HepG2 (cell line): ENCODE results near the gene NUB1. TPM values are rescaled to one million over a fixed set of nuclear protein-coding genes. Genes with fewer than 3 reads are reported as not detected.
A peak's percentile ranks its signal among the peaks of the same experiment; 100 is the strongest.

Source experiments
- CHD2 ChIP-seq: IDR thresholded peaks from 2 replicates; pipeline ENCODE4 v1.6.1; 2011; ENCODE audit warnings: low read depth, low read length, improper control_type of control experiment
- HES4 ChIP-seq: sonication (generic); formaldehyde crosslinking; IDR thresholded peaks from 2 replicates; pipeline ENCODE4 v1.9.0; 2021; ENCODE audit warnings: mild to moderate bottlenecking, missing genetic modification reagents, borderline replicate concordance
- MAFG ChIP-seq: sonication (generic); formaldehyde crosslinking; IDR thresholded peaks from 2 replicates; pipeline ENCODE4 v1.5.1; 2020; ENCODE audit warnings: mild to moderate bottlenecking, missing genetic modification reagents
- MYC ChIP-seq: sonication (generic); formaldehyde crosslinking; IDR thresholded peaks from 2 replicates; pipeline ENCODE4 v1.9.0; 2021; ENCODE audit warnings: missing genetic modification reagents, borderline replicate concordance
- RBM22 ChIP-seq: fragments of 200-400 bp; formaldehyde crosslinking; optimal IDR thresholded peaks from 2 replicates; pipeline ENCODE3; 2017; ENCODE audit warnings: mild to moderate bottlenecking, low read length, moderate library complexity
- SRSF4 ChIP-seq: fragments of 200-400 bp; formaldehyde crosslinking; IDR thresholded peaks from one replicate; pipeline ENCODE4 v1.6.1; 2018; ENCODE audit warnings: mild to moderate bottlenecking, low read depth, low read length, moderate library complexity; ENCODE audit not compliant: poor library complexity, severe bottlenecking
- TBP ChIP-seq: sonication (generic); formaldehyde crosslinking; IDR thresholded peaks from 2 replicates; pipeline ENCODE4 v1.5.0; 2020; ENCODE audit warnings: missing genetic modification reagents
- TEAD3 ChIP-seq: optimal IDR thresholded peaks from 2 replicates; pipeline ENCODE3; 2016; ENCODE audit warnings: borderline replicate concordance
- ZBTB38 ChIP-seq: sonication (generic); formaldehyde crosslinking; IDR thresholded peaks from 2 replicates; pipeline ENCODE4 v1.5.1; 2020; ENCODE audit warnings: mild to moderate bottlenecking, missing genetic modification reagents
- ZFX ChIP-seq: sonication (generic); formaldehyde crosslinking; IDR thresholded peaks from 2 replicates; pipeline ENCODE4 v1.4.0; 2020; ENCODE audit warnings: mild to moderate bottlenecking, low read depth, missing genetic modification reagents, moderate library complexity
- ZNF20 ChIP-seq: sonication (generic); formaldehyde crosslinking; IDR thresholded peaks from 2 replicates; pipeline ENCODE4 v1.4.0; 2020; ENCODE audit warnings: mild to moderate bottlenecking, moderate library complexity, missing genetic modification reagents
- ZNF331 ChIP-seq: sonication (generic); formaldehyde crosslinking; IDR thresholded peaks from 2 replicates; pipeline ENCODE4 v1.4.0; 2020; ENCODE audit warnings: missing genetic modification reagents
- ZNF564 ChIP-seq: sonication (generic); formaldehyde crosslinking; IDR thresholded peaks from 2 replicates; pipeline ENCODE4 v1.8.1; 2023; ENCODE audit warnings: mild to moderate bottlenecking, missing genetic modification reagents
- ZSCAN30 ChIP-seq: sonication (generic); formaldehyde crosslinking; IDR thresholded peaks from 2 replicates; pipeline ENCODE4 v1.5.0; 2020; ENCODE audit warnings: mild to moderate bottlenecking, missing genetic modification reagents
- polyA plus RNA-seq, 8 experiments: library from polyadenylated mRNA; depleted of rRNA in 3 of 8; stranded (reverse) in 7 of 8; unstranded in 1 of 8; fragments of >200 nt; fragmentation: Illumina TruSeq in 4 of 8; extraction: Trizol in 4 of 8; gene quantifications; 2 replicates each; pipeline versions ENCODE4 v1.2.1 to v1.2.3, GENCODE V29; 2011 to 2016; ENCODE audit warnings: low read depth in 4 of 8, missing spikeins in 1 of 8, mixed read lengths in 1 of 8; ENCODE audit not compliant: insufficient read depth in 1 of 8
- total RNA-seq, 5 experiments: library from RNA; depleted of rRNA; stranded (reverse); fragments of >200 nt; fragmentation: Illumina TruSeq; extraction: Trizol; gene quantifications; 2 replicates each; pipeline ENCODE4 v1.2.3, GENCODE V29; 2016; ENCODE audit warnings: low read depth in 1 of 5
- TF ChIP-seq, protein P1 (sequence below): sonication (generic); formaldehyde crosslinking; IDR thresholded peaks from 2 replicates; pipeline ENCODE4 v1.5.0; 2020; ENCODE audit warnings: missing genetic modification reagents
- TF ChIP-seq, protein P2 (sequence below): sonication (generic); formaldehyde crosslinking; IDR thresholded peaks from 2 replicates; pipeline ENCODE4 v1.5.1; 2020; ENCODE audit warnings: missing genetic modification reagents, mild to moderate bottlenecking, borderline replicate concordance
- TF ChIP-seq, protein P3 (sequence below): sonication (generic); formaldehyde crosslinking; IDR thresholded peaks from 2 replicates; pipeline ENCODE4 v1.4.0; 2020; ENCODE audit warnings: mild to moderate bottlenecking, missing genetic modification reagents
- TF ChIP-seq, protein P4 (sequence below): sonication (generic); formaldehyde crosslinking; IDR thresholded peaks from 2 replicates; pipeline ENCODE4 v1.4.0; 2020; ENCODE audit warnings: missing genetic modification reagents, borderline replicate concordance
- TF ChIP-seq, protein P5 (sequence below): sonication (generic); formaldehyde crosslinking; IDR thresholded peaks from 2 replicates; pipeline ENCODE4 v1.8.0; 2022; ENCODE audit warnings: missing genetic modification reagents, low read depth, mild to moderate bottlenecking, borderline replicate concordance
- TF ChIP-seq, protein P6 (sequence below): IDR thresholded peaks from 2 replicates; pipeline ENCODE4 v1.6.1; 2016; ENCODE audit warnings: missing compliant biosample characterization, missing genetic modification reagents, borderline replicate concordance

Gene NUB1
- total and polyA plus RNA-seq, 2 of the 13 experiments (the other 11 are each of a cell fraction or from before 2014, with no cell fraction given): 27.1 to 37.0 TPM

DNA sequence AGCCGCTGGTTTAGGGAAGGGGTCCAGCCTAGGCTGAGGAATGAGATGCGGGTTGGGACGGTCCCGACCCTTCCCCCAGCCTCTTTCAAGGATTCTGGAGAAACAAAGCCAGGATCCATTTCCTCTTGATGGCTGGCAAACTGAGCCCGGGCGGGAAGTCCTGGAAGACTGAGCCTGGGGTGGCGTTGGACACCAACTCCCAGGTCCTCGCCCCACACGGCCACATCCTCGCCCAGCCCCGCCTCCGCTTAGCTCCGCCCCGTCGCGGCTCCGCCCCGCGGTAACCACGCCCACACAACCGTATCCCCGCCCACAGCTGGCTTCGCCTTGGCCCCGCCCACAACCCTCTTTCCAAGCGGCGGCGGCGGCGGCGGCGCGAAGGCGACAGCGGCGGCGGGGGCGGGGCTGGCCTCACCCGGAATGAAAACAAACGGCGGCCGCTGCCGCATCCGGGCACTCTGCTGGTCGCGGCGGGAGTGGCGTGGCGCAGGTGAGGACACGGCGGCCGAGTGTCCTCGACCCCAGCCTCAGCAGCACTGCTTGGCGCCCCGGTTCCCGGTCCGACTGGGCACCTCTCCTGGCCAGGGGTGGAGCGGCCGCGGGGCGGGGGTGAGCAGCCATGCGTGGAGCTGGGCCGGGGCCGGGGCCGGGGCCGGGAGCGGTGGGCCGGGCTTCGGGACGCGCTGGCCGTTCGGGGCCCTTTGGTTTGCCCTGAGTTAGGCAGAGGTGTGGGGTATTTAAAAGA is at the start of gene NUB1 (continued):
- TF ChIP-seq, protein P1, sequence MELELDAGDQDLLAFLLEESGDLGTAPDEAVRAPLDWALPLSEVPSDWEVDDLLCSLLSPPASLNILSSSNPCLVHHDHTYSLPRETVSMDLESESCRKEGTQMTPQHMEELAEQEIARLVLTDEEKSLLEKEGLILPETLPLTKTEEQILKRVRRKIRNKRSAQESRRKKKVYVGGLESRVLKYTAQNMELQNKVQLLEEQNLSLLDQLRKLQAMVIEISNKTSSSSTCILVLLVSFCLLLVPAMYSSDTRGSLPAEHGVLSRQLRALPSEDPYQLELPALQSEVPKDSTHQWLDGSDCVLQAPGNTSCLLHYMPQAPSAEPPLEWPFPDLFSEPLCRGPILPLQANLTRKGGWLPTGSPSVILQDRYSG (CRISPR knock-in tag): no peak; the same call in 1 of the 2 replicates
- TF ChIP-seq ZNF20 (CRISPR knock-in tag): no peak
- TF ChIP-seq, protein P2, sequence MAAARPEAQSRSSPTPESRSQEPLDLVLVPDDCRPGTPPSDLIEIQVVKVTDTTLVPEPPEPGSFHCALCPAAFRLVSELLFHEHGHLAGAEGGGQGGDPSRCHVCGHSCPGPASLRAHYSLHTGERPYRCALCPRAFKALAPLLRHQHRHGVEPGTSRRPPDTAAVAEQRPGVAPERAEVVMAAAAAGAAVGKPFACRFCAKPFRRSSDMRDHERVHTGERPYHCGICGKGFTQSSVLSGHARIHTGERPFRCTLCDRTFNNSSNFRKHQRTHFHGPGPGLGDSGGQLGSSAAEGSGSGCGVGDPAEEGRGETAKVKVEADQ (CRISPR knock-in tag): 0 out of 2 replicates have a peak, but pooled peaks have one; percentile 30
- peak; percentile 64 for TF ChIP-seq ZNF331 (CRISPR knock-in tag)
- TF ChIP-seq MAFG (CRISPR knock-in tag): no peak
- no peak for TF ChIP-seq TBP (CRISPR knock-in tag)
- TF ChIP-seq, protein P3, sequence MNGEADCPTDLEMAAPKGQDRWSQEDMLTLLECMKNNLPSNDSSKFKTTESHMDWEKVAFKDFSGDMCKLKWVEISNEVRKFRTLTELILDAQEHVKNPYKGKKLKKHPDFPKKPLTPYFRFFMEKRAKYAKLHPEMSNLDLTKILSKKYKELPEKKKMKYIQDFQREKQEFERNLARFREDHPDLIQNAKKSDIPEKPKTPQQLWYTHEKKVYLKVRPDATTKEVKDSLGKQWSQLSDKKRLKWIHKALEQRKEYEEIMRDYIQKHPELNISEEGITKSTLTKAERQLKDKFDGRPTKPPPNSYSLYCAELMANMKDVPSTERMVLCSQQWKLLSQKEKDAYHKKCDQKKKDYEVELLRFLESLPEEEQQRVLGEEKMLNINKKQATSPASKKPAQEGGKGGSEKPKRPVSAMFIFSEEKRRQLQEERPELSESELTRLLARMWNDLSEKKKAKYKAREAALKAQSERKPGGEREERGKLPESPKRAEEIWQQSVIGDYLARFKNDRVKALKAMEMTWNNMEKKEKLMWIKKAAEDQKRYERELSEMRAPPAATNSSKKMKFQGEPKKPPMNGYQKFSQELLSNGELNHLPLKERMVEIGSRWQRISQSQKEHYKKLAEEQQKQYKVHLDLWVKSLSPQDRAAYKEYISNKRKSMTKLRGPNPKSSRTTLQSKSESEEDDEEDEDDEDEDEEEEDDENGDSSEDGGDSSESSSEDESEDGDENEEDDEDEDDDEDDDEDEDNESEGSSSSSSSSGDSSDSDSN: peak; percentile 79; the same call in 1 of the 2 replicates
- peak; percentile 77 for TF ChIP-seq ZBTB38 (CRISPR knock-in tag)
- 0 out of 2 replicates have a peak, but pooled peaks have one; percentile 29 for TF ChIP-seq ZNF564 (CRISPR knock-in tag)
- no peak for TF ChIP-seq ZSCAN30 (CRISPR knock-in tag)
- no peak for TF ChIP-seq SRSF4
- TF ChIP-seq, protein P4, sequence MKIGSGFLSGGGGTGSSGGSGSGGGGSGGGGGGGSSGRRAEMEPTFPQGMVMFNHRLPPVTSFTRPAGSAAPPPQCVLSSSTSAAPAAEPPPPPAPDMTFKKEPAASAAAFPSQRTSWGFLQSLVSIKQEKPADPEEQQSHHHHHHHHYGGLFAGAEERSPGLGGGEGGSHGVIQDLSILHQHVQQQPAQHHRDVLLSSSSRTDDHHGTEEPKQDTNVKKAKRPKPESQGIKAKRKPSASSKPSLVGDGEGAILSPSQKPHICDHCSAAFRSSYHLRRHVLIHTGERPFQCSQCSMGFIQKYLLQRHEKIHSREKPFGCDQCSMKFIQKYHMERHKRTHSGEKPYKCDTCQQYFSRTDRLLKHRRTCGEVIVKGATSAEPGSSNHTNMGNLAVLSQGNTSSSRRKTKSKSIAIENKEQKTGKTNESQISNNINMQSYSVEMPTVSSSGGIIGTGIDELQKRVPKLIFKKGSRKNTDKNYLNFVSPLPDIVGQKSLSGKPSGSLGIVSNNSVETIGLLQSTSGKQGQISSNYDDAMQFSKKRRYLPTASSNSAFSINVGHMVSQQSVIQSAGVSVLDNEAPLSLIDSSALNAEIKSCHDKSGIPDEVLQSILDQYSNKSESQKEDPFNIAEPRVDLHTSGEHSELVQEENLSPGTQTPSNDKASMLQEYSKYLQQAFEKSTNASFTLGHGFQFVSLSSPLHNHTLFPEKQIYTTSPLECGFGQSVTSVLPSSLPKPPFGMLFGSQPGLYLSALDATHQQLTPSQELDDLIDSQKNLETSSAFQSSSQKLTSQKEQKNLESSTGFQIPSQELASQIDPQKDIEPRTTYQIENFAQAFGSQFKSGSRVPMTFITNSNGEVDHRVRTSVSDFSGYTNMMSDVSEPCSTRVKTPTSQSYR (CRISPR knock-in tag): no peak
- peak; percentile 19 for TF ChIP-seq TEAD3 (CRISPR knock-in tag)
- TF ChIP-seq RBM22: no peak
- TF ChIP-seq, protein P5, sequence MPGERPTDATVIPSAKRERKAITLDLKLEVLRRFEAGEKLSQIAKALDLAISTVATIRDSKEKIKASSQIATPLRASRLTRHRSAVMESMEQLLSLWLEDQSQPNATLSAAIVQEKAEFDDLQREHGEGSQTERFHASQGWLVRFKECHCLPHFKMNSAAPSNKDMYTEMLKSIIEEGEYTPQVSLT: no peak
- peak; percentile 93 for TF ChIP-seq ZFX
- 0 out of 2 replicates have a peak, but pooled peaks have one; percentile 27 for TF ChIP-seq CHD2
- peak; percentile 79 for TF ChIP-seq MYC
- TF ChIP-seq HES4: peak; percentile 65; the same call in 1 of the 2 replicates
- TF ChIP-seq, protein P6, sequence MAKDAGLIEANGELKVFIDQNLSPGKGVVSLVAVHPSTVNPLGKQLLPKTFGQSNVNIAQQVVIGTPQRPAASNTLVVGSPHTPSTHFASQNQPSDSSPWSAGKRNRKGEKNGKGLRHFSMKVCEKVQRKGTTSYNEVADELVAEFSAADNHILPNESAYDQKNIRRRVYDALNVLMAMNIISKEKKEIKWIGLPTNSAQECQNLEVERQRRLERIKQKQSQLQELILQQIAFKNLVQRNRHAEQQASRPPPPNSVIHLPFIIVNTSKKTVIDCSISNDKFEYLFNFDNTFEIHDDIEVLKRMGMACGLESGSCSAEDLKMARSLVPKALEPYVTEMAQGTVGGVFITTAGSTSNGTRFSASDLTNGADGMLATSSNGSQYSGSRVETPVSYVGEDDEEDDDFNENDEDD (CRISPR knock-in tag): peak; percentile 58; the same call in 1 of the 2 replicates
